Activated naive CD4-positive, alpha-beta T cell treated with anti-CD3 and anti-CD28 coated beads for 36 hours (primary cell): ENCODE data around the gene IFNL3. TPM values are rescaled to one million over a fixed set of nuclear protein-coding genes. Genes with fewer than 3 reads are reported as not detected.

Experiments used
- CTCF ChIA-PET: fragments of 350-600 bp; sonication (Branson Sonifier 250); formaldehyde crosslinking; loops from one replicate; lab custom pipeline; 2021; ENCODE audit warnings: antibody characterized with exemption; lab: Charles Lee
- DNase-seq: peaks from one replicate; pipeline ENCODE4 v3.0.0-alpha.2; 2020
- H3K27ac Mint-ChIP-seq: one replicate; pipeline ENCODE4 v1.8.0; 2021; ENCODE audit warnings: mild to moderate bottlenecking, mixed read lengths
- H3K27me3 Mint-ChIP-seq: one replicate; pipeline ENCODE4 v1.8.0; 2021; ENCODE audit warnings: low read depth, mixed read lengths
- H3K36me3 Mint-ChIP-seq: one replicate; pipeline ENCODE4 v1.8.0; 2021; ENCODE audit warnings: low read depth, mixed read lengths
- H3K4me1 Mint-ChIP-seq: one replicate; pipeline ENCODE4 v1.8.0; 2021; ENCODE audit warnings: low read depth, mixed read lengths
- H3K4me3 Mint-ChIP-seq: one replicate; pipeline ENCODE4 v1.8.0; 2021; ENCODE audit warnings: mild to moderate bottlenecking, moderate library complexity, mixed read lengths
- H3K9me3 Mint-ChIP-seq: one replicate; pipeline ENCODE4 v1.8.0; 2021; ENCODE audit warnings: mixed read lengths
- intact Hi-C: fragments of 100-400 bp; cut with micrococcal nuclease; formaldehyde crosslinking; loops from one replicate; pipeline ENCODE4 v1.15.1; 2023
- total RNA-seq, 2 experiments: library from RNA; stranded (reverse); gene quantifications; one replicate each; pipeline ENCODE4 v1.2.3, GENCODE V29; 2021

The IFNL3 gene
- total RNA-seq, 2 experiments from 2014 or later = 1.2 to 1.3 TPM

DNA sequence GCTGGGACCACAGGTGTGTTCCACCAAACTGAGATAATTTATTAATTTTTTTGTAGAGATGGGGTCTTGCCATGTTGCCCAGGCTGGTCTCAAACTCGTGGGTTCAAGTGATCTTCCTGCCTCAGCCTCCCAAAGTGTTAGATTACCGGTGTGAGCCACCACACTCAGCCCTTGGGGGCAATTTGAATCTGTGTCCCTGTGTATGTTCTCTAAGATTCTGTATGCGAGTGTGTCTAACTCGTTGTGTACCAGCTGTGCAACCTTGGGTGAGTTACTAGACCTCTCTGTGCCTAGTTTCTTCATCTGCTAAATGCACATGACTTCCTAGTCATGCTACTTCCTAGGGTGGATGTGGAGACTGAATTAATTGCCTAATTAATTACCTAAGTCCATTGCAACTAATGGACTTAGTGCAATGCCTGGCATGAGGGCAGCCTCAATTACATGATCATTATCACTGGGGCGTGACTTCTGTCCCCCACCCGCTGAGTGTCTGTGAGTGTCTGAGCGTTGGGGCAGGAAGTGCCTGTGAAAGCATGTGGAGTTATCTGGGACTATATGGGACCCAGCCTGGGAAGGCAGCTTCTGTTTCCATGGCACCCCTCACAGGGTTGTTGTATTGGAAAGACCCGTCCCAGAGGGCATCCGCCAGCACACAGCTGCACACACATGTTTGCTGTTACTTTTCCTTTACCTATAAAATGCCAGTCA lies 49.8 kb downstream of the IFNL3 start:
- intact Hi-C loops = no loop called here
- Mint-ChIP-seq H3K36me3 (no peaks in the 10 kb centered on the region), H3K9me3 (no peaks in the 10 kb centered on the region), H3K4me1 (peaks cover 20% of the 10 kb centered on the region), H3K27ac (no peak overlapping the region), H3K4me3 (no peak overlapping the region), H3K27me3 (peaks cover 50% of the 10 kb centered on the region)
- DNase-seq = no peak
- CTCF ChIA-PET = no interaction called here

DNA sequence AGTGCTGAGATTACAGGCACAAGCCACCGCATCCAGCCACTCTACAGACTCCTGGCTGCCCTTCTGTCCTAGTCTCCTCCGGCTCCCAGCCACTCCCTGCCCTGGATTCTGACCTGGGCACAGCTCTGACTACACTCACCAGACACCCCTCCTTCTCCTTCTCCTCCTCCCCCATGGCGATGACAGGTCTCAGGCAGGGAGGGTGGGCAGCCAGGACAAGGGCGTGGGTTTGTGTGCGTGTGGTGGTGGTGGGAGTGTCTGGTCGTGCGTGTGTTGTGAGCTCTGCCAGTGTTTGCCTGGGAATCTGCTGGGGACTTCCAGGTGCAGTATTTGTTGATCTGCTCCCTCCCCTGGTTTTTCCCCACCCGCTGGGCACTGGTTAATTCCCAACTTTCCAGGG lies 51.0 kb downstream of the IFNL3 start:
- Mint-ChIP-seq H3K27ac (no peak overlapping the region), H3K27me3 (peaks cover 45% of the 10 kb centered on the region), H3K9me3 (no peaks in the 10 kb centered on the region), H3K36me3 (no peaks in the 10 kb centered on the region), H3K4me1 (peaks cover 20% of the 10 kb centered on the region), H3K4me3 (no peak overlapping the region)
- DNase-seq = no peak
- intact Hi-C loops = no loop called here
- CTCF ChIA-PET = no interaction called here

Other genes starting within 250 kb of the IFNL3 start
- 1 to 10 TPM; 1.0 to 1.8 TPM for gene FBXO27, start 212.5 kb downstream of the IFNL3 start, total RNA-seq
- gene ACP7, start 160.6 kb downstream of the IFNL3 start, total RNA-seq = not detected
- 10 to 100 TPM; 16.9 to 18.1 TPM for gene PAK4, start 119.2 kb downstream of the IFNL3 start, total RNA-seq
- gene NCCRP1, start 48.0 kb downstream of the IFNL3 start, total RNA-seq = not detected
- gene SYCN, start 40.7 kb downstream of the IFNL3 start, total RNA-seq = not detected
- not detected for gene IFNL4, start 3.9 kb upstream of the IFNL3 start, total RNA-seq
- under 1 TPM; 0.69 to 0.93 TPM for gene IFNL2, start 23.4 kb upstream of the IFNL3 start, total RNA-seq
- gene IFNL1, start 51.4 kb upstream of the IFNL3 start, total RNA-seq = 1 to 10 TPM in 1 of 2 experiments, under 1 TPM in 1; 0.91 to 1.0 TPM
- gene LRFN1, start 75.9 kb upstream of the IFNL3 start, total RNA-seq = 1 to 10 TPM; 5.0 to 5.3 TPM
- 100 to 1,000 TPM; 331 to 332 TPM for gene GMFG, start 91.0 kb upstream of the IFNL3 start, total RNA-seq
- 10 to 100 TPM; 33.0 to 35.8 TPM for gene SAMD4B, start 97.4 kb upstream of the IFNL3 start, total RNA-seq
- gene PAF1, start 146.1 kb upstream of the IFNL3 start, total RNA-seq = 10 to 100 TPM; 31.9 to 34.9 TPM
- 10 to 100 TPM; 18.0 to 18.5 TPM for gene MED29, start 146.4 kb upstream of the IFNL3 start, total RNA-seq
- gene ZFP36, start 161.8 kb upstream of the IFNL3 start, total RNA-seq = 100 to 1,000 TPM; 113 to 116 TPM
- 10 to 100 TPM; 27.3 to 34.6 TPM for gene PLEKHG2, start 167.7 kb upstream of the IFNL3 start, total RNA-seq
- 1,000 to 10,000 TPM; 4,195 to 4,327 TPM for gene RPS16, start 190.9 kb upstream of the IFNL3 start, total RNA-seq
- gene SUPT5H, start 200.6 kb upstream of the IFNL3 start, total RNA-seq = 100 to 1,000 TPM; 129 to 139 TPM
- gene TIMM50, start 235.8 kb upstream of the IFNL3 start, total RNA-seq = 100 to 1,000 TPM; 103 to 107 TPM